ENCODE measurements around the gene SEMA6A.

SEMA6A gene

DNA sequence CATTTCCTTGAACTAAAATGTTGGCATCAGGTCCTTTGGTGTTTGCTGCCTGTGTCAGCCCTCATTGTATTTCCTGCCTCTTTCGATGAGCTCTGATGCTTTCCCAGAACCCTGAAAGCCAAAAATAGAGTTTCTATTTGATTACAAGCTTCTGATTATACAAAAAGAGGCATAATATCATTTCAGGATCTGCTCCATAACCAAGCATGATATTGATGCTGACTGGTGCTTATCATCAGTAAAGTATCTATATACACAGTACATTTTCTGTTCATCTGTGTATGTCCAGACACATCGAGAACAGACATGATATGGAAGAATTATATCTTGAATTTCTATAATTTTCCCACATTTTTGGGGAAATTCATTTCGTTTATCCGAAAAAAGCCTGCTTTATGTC lies 58.6 kb downstream of the SEMA6A start:
- Mint-ChIP-seq H3K4me1 (peaks cover 80% of the 10 kb centered on the region), H3K4me3 (no peak overlapping the region)

DNA sequence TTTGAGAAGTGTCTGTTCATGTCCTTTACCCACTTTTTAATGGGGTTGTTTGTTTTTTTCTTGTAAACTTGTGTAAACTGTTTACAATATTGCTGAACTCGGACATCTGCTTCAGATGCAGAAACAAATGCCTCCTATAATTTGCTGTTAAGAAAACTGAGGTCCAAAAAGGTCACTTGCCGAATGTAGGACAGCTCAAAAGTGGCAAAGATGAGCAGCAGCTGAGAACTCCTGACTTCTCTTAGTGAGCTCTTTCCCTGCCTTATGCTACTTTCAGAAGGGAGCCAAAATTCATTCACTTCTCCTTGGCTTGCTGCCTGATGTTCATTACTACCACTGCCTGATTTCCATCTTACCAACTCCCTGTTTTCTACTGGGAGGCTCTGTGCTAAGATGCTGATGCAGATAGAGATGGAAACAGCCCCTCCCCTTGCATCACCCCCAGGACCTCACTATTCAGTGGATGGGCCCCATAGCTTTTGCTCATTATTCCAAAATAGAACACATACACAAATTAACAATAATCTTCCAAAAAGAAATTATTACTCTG lies 60.1 kb downstream of the SEMA6A start:
- TF ChIP-seq, protein P1, sequence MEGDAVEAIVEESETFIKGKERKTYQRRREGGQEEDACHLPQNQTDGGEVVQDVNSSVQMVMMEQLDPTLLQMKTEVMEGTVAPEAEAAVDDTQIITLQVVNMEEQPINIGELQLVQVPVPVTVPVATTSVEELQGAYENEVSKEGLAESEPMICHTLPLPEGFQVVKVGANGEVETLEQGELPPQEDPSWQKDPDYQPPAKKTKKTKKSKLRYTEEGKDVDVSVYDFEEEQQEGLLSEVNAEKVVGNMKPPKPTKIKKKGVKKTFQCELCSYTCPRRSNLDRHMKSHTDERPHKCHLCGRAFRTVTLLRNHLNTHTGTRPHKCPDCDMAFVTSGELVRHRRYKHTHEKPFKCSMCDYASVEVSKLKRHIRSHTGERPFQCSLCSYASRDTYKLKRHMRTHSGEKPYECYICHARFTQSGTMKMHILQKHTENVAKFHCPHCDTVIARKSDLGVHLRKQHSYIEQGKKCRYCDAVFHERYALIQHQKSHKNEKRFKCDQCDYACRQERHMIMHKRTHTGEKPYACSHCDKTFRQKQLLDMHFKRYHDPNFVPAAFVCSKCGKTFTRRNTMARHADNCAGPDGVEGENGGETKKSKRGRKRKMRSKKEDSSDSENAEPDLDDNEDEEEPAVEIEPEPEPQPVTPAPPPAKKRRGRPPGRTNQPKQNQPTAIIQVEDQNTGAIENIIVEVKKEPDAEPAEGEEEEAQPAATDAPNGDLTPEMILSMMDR (IDR thresholded peaks at IDR 0.05; ENCODE audit: unreplicated experiment in 3 of 3), result no peak
- Mint-ChIP-seq H3K27ac (peak overlapping the region in 2 of 3 experiments; percentile 63 to 71), H3K9me3 (no peaks in the 10 kb centered on the region), H3K36me3 (ENCODE audit: low read depth) (peaks cover 17% of the 10 kb centered on the region), H3K4me3 (no peak overlapping the region), H3K4me1 (peaks cover 79% of the 10 kb centered on the region), H3K27me3 (ENCODE audit: low read depth) (no peaks in the 10 kb centered on the region)

More for the DNA sequence above, 58.6 kb downstream of the SEMA6A start:
- Mint-ChIP-seq H3K9me3 (no peaks in the 10 kb centered on the region), H3K27ac (peak overlapping the region; percentile 32 to 71 (median 45)), H3K27me3 (ENCODE audit: low read depth) (no peaks in the 10 kb centered on the region), H3K36me3 (ENCODE audit: low read depth) (peaks cover 17% of the 10 kb centered on the region)
- TF ChIP-seq, protein P1 (IDR thresholded peaks at IDR 0.05; ENCODE audit: unreplicated experiment in 3 of 3), result no peak

DNA sequence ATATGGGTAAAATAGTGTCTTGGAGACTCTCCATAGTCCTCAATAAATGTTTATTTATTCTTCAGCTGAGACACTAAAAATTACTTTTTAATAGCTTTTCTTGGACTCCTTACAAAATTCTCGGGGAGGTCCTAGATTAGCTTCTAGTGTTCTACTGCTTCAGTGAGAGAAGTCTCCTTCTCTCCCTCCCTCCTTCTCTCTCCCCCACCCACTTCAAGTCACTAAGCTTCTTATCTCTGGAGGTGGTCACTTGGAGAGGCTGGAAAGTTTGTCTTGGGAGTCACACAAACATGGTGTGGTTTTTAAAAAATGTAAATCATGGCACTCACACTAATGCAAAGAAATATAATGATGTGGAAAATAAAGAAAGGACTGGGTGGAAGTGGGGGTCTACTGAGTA lies 64.1 kb downstream of the SEMA6A start:
- Mint-ChIP-seq H3K27me3 (ENCODE audit: low read depth) (no peaks in the 10 kb centered on the region), H3K9me3 (no peaks in the 10 kb centered on the region), H3K27ac (peak overlapping the region in 2 of 3 experiments; percentile 26 to 65), H3K36me3 (ENCODE audit: low read depth) (peaks cover 17% of the 10 kb centered on the region), H3K4me3 (peak overlapping the region in 1 of 3 experiments; percentile 7), H3K4me1 (peaks cover 82% of the 10 kb centered on the region)
- TF ChIP-seq, protein P1 (IDR thresholded peaks at IDR 0.05; ENCODE audit: unreplicated experiment in 3 of 3), result no peak

DNA sequence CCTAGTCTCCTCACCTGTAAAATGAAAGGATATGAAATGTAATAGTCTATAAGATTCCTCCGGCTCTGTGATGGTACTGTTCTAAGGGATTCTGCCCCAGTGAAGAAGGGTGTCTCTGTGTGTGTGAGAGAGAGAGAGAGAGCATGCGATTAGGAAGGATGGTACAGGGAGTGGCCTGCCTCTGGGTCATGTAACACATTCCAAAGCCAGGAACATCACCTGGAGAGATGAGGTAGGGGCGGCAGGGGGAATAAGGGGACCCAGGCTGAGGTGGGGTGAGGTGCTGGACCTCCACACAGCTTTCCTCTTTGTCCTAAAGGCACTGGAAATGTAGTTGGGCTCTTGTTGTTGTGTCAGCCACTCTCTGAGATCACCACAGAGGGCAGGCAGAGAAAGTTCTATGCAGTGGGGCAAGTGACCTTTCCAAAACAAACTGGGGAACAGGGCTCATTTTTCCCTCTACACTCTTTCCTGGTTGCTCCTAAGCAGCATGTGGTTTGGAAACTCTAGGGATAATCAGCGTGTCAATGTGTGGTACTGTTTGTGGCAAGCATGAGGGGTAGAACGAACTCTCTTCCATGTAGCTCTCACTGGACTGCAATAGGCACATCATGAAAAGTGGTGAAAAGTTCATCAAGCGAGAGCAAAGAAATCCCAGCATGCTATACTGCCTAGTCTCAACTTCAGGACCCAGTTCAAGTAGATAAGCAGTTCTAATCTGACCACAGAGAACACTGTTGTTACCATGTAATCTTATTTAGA lies 65.0 kb downstream of the SEMA6A start:
- H3K4me3 Mint-ChIP-seq, result no peak overlapping the region
- TF ChIP-seq, protein P1 (IDR thresholded peaks at IDR 0.05; ENCODE audit: unreplicated experiment in 3 of 3), result no peak
- H3K9me3 Mint-ChIP-seq, result no peaks in the 10 kb centered on the region
- H3K27me3 Mint-ChIP-seq (ENCODE audit: low read depth), result no peaks in the 10 kb centered on the region
- H3K4me1 Mint-ChIP-seq, result peaks cover 82% of the 10 kb centered on the region
- peaks cover 19% of the 10 kb centered on the region for H3K36me3 Mint-ChIP-seq (ENCODE audit: low read depth)
- H3K27ac Mint-ChIP-seq, result peak overlapping the region; percentile 1 to 65 (median 36)

DNA sequence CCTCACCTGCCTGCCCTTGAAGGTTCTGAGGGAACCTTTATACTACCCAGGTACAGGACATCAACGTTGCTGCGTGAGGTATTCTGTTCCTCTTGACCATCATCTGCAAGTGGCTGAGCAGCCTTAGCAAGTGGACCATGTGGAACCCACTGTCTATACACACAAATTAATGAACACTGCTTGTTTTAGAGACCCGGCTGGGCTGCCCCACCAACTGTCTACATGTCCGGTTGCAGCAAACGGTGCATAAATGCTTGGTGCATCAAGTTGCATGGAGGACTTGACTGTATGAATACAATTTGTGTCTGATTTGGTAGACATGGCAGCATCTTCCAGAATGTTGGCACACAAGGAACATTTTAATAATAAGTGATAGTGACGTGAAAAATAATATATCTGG lies 65.8 kb downstream of the SEMA6A start:
- Mint-ChIP-seq H3K27ac (peak overlapping the region; percentile 58 to 74 (median 65)), H3K4me3 (peak overlapping the region in 1 of 3 experiments; percentile 37), H3K27me3 (ENCODE audit: low read depth) (no peaks in the 10 kb centered on the region), H3K36me3 (ENCODE audit: low read depth) (peaks cover 17% of the 10 kb centered on the region), H3K9me3 (no peaks in the 10 kb centered on the region), H3K4me1 (peaks cover 83% of the 10 kb centered on the region)
- TF ChIP-seq, protein P1 (IDR thresholded peaks at IDR 0.05; ENCODE audit: unreplicated experiment in 3 of 3), result no peak
